Endothelial cell of umbilical vein (primary cell): ENCODE results near the gene EXOSC5. TPM values are rescaled to one million over a fixed set of nuclear protein-coding genes. Genes with fewer than 3 reads are reported as not detected.

Experiments
- BruUV-seq: library from RNA; stranded (reverse); fragments of 400-500 nt; replicated peaks from 2 replicates; lab custom pipeline; 2021; lab: Mats Ljungman, UMichigan
- CTCF ChIA-PET: fragments of 300-600, 350-600 bp; sonication (Branson Sonifier 250); formaldehyde crosslinking; loops from one replicate; lab custom pipeline; 2021; ENCODE audit warnings: antibody characterized with exemption, inconsistent platforms; lab: Charles Lee
- POLR2A ChIA-PET: fragments of 300-600, 350-600 bp; sonication (Branson Sonifier 250); formaldehyde crosslinking; loops from one replicate; lab custom pipeline; 2021; ENCODE audit warnings: antibody characterized with exemption, inconsistent platforms; lab: Charles Lee
- DNase-seq: peaks from one replicate; pipeline ENCODE4 v3.0.0-alpha.2; 2011; ENCODE audit warnings: low read depth, low spot score
- FAIRE-seq: peaks from 2 replicates; lab custom pipeline; 2011; peaks lifted over from hg19 to GRCh38; lab: Jason Lieb, UNC
- H2AFZ ChIP-seq: 2 replicates; pipeline ENCODE4 v1.6.0; 2012; ENCODE audit warnings: low read depth, low read length, control low read depth, inconsistent platforms
- H3K27ac ChIP-seq: 2 replicates; pipeline ENCODE4 v1.5.1; 2011; ENCODE audit warnings: low read depth, mild to moderate bottlenecking, control low read depth, low read length, moderate library complexity; ENCODE audit not compliant: insufficient read depth
- H3K27me3 ChIP-seq, 2 experiments: 2 replicates each; pipeline versions ENCODE4 v1.6.0 to v1.6.1; 2011; ENCODE audit warnings: low read length in 2 of 2, mixed read lengths in 1 of 2; ENCODE audit not compliant: control insufficient read depth in 2 of 2, insufficient read depth in 2 of 2
- H3K36me3 ChIP-seq, 2 experiments: 2 replicates in 1 of 2; 3 replicates in 1 of 2; pipeline ENCODE4 v1.5.1; 2011; ENCODE audit warnings: low read length in 2 of 2, mild to moderate bottlenecking in 1 of 2, moderate library complexity in 1 of 2; ENCODE audit not compliant: control insufficient read depth in 2 of 2, insufficient read depth in 2 of 2; ENCODE audit errors: extremely low read depth in 1 of 2
- H3K4me1 ChIP-seq: 3 replicates; pipeline ENCODE4 v1.5.1; 2011; ENCODE audit warnings: mild to moderate bottlenecking, low read length; ENCODE audit not compliant: control insufficient read depth, insufficient read depth; ENCODE audit errors: extremely low read depth
- H3K4me2 ChIP-seq: 2 replicates; pipeline ENCODE4 v1.6.1; 2011; ENCODE audit warnings: low read length, control low read depth, mixed read lengths; ENCODE audit not compliant: insufficient read depth
- H3K4me3 ChIP-seq, 3 experiments: fragments of 200-600 bp in 1 of 3; sonication (generic), shearing (Covaris generic) in 1 of 3; replicated peaks in 1 of 3; 2 replicates each; pipeline ENCODE4 v1.5.1; 2011 to 2016; ENCODE audit warnings: control low read depth in 3 of 3, low read length in 3 of 3, mild to moderate bottlenecking in 2 of 3, inconsistent platforms in 1 of 3, low read depth in 1 of 3, moderate library complexity in 1 of 3; ENCODE audit not compliant: insufficient read depth in 1 of 3
- H3K79me2 ChIP-seq: 2 replicates; pipeline ENCODE4 v1.6.0; 2012; ENCODE audit warnings: low read length, inconsistent platforms; ENCODE audit not compliant: control insufficient read depth, insufficient read depth
- H3K9ac ChIP-seq: replicated peaks from 2 replicates; pipeline ENCODE3; 2011; ENCODE audit warnings: low read length, control low read depth; ENCODE audit not compliant: insufficient read depth; ENCODE audit errors: extremely low read depth
- H3K9me1 ChIP-seq: replicated peaks from 3 replicates; pipeline ENCODE4 v1.6.0; 2011; ENCODE audit warnings: mild to moderate bottlenecking, low read length; ENCODE audit not compliant: control insufficient read depth, insufficient read depth; ENCODE audit errors: extremely low read depth
- H3K9me3 ChIP-seq: replicated peaks from 2 replicates; pipeline ENCODE4 v1.5.1; 2012; ENCODE audit warnings: low read length, inconsistent platforms; ENCODE audit not compliant: control insufficient read depth, insufficient read depth
- H4K20me1 ChIP-seq: replicated peaks from 2 replicates; pipeline ENCODE3; 2011; ENCODE audit warnings: mild to moderate bottlenecking, low read length; ENCODE audit not compliant: control insufficient read depth, insufficient read depth; ENCODE audit errors: extremely low read depth
- CTCF ChIP-seq, 2 donors: IDR thresholded peaks; 1 replicate in 1 of 2; 2 replicates in 1 of 2; pipeline ENCODE4 v1.5.1; 2011; ENCODE audit warnings: low read length in 2 of 2, mild to moderate bottlenecking in 2 of 2, moderate library complexity in 2 of 2, control low read depth in 1 of 2, inconsistent platforms in 1 of 2, low read depth in 1 of 2; ENCODE audit not compliant: insufficient read depth in 1 of 2; ENCODE audit errors: extremely low read depth in 1 of 2
- EZH2 ChIP-seq: IDR thresholded peaks from 2 replicates; pipeline ENCODE4 v1.6.1; 2012; ENCODE audit warnings: borderline replicate concordance, low read depth, mild to moderate bottlenecking, moderate library complexity, low read length, inconsistent platforms; ENCODE audit not compliant: severe bottlenecking
- FOS ChIP-seq: IDR thresholded peaks from 2 replicates; pipeline ENCODE4 v1.6.1; 2011; ENCODE audit warnings: mild to moderate bottlenecking, low read length, moderate library complexity, borderline replicate concordance; ENCODE audit not compliant: insufficient read depth
- GATA2 ChIP-seq: IDR thresholded peaks from 2 replicates; pipeline ENCODE4 v1.7.0; 2011; ENCODE audit warnings: low read depth, mild to moderate bottlenecking, moderate library complexity, mixed read lengths, low read length; ENCODE audit not compliant: insufficient read length, insufficient read depth
- JUN ChIP-seq: IDR thresholded peaks from 2 replicates; pipeline ENCODE4 v1.6.1; 2011; ENCODE audit warnings: borderline replicate concordance, low read depth; ENCODE audit not compliant: insufficient read length, insufficient read depth
- MAX ChIP-seq: IDR thresholded peaks from 2 replicates; pipeline ENCODE4 v1.6.1; 2011; ENCODE audit not compliant: insufficient read depth, insufficient read length
- MYC ChIP-seq: IDR thresholded peaks from one replicate; pipeline ENCODE4 v1.6.1; 2011; ENCODE audit warnings: mild to moderate bottlenecking, low read depth, low read length
- POLR2A ChIP-seq: IDR thresholded peaks from 2 replicates; pipeline ENCODE4 v1.6.1; 2012; ENCODE audit warnings: low read depth, mild to moderate bottlenecking, control low read depth, low read length
- POLR2AphosphoS5 ChIP-seq: IDR thresholded peaks from 2 replicates; pipeline ENCODE4 v1.6.1; 2012; ENCODE audit warnings: low read depth, mild to moderate bottlenecking, control low read depth, low read length, moderate library complexity; ENCODE audit not compliant: insufficient read depth
- dilution Hi-C: fragments of 300-500 bp; cut with MboI; formaldehyde crosslinking; loops from one replicate; pipeline ENCODE4 v1.15.0; 2019; ENCODE audit warnings: low sequenced_read_pairs; ENCODE audit not compliant: extremely low pct_ligation_motif_present
- intact Hi-C: fragments of 100-400 bp; cut with micrococcal nuclease; formaldehyde crosslinking; loops from one replicate; pipeline ENCODE4 v1.10.0; 2022
- polyA plus RNA-seq, 4 experiments: library from polyadenylated mRNA; depleted of rRNA in 3 of 4; stranded (reverse) in 3 of 4; unstranded in 1 of 4; fragments of >200 nt; gene quantifications; 2 replicates each; pipeline versions ENCODE4 v1.2.1 to v1.2.3, GENCODE V29; 2011 to 2012; ENCODE audit warnings: missing spikeins in 1 of 4
- total RNA-seq: library from RNA; stranded (reverse); gene quantifications from 2 replicates; pipeline ENCODE4 v1.2.3, GENCODE V29; 2021

EXOSC5 gene
- total and polyA plus RNA-seq, 2 donors (not counting 3 experiments of a cell fraction or from before 2014, with no cell fraction given): 14.0 to 20.9 TPM

DNA sequence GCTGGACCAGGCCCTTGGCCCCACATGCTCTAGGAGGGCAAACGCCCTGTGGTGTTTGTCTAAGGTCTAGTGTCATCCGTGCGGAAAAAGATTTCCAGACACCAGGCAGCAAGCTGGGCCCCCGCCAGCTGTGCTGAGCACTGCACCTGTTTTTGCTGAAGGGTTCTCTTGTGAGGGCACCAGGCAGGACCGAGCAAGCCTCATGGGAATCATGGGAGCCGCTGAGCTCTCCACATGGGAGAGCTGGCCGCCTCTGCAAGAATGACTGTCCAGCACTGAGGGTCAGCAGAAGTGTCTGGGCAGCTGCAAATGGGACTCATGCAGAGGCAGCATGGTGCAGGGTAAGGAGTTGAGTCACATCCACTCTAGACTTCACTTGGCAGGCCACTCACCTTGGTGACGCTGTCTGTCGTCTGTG is 18.0 kb upstream of the EXOSC5 start:
- H3K4me1 ChIP-seq: no peaks in the 10 kb centered on the region
- BruUV-seq: no TSS peak
- H4K20me1 ChIP-seq: no peaks in the 10 kb centered on the region
- no peaks in the 10 kb centered on the region for H3K27me3 ChIP-seq
- ChIA-PET CTCF (no interaction called here), POLR2A (no interaction called here)
- no peak overlapping the region for H3K27ac ChIP-seq
- H3K9me1 ChIP-seq: no peaks in the 10 kb centered on the region
- no peaks in the 10 kb centered on the region for H3K9me3 ChIP-seq
- no peak overlapping the region for H3K4me3 ChIP-seq
- H3K4me2 ChIP-seq: no peak overlapping the region
- FAIRE-seq (no peak), DNase-seq (no peak)
- H3K36me3 ChIP-seq: peaks cover 0 to 30% of the 10 kb centered on the region in 2 experiments
- intact Hi-C loops (no loop called here), dilution Hi-C loops (no loop called here)
- TF ChIP-seq POLR2A (no peak), GATA2 (no peak), MAX (no peak), MYC (no peak), EZH2 (no peak), JUN (no peak), FOS (no peak), CTCF (IDR thresholded peaks at IDR 0.05; ENCODE audit: extremely low read depth in 1 of 2, insufficient read depth in 1 of 2, low read depth in 1 of 2, low read length in 2 of 2) (no peak), POLR2AphosphoS5 (no peak)
- H3K79me2 ChIP-seq: no peaks in the 10 kb centered on the region
- no peak overlapping the region for H2AFZ ChIP-seq
- no peak overlapping the region for H3K9ac ChIP-seq
